Epidermal melanocyte (primary cell): ENCODE measurements around the gene SIAH3.

Experiments
- DNase-seq: peaks from one replicate; pipeline ENCODE4 v3.0.0; 2011; ENCODE audit warnings: low spot score; ENCODE audit not compliant: insufficient read length

The SIAH3 gene

DNA sequence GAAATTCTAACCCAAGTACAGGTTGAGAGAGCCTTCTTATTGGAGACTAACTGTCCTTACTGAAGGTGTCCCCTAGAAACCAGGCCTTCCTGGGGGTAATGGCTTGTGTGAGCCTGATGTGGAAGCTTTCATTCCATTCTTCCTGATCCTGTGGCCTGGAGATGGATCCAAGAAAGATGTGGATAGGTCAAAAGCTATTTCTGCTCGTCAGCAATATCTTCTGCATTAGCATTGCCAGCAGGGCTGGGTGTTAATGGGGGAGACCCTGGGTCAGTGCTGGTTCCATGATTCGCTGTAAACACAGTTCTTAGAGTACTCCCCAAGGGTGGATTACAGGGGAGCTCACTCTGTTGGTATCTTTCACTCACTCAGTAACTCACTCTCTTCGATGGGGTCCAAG lies 106.6 kb downstream of the SIAH3 start:
- no peak for DNase-seq

DNA sequence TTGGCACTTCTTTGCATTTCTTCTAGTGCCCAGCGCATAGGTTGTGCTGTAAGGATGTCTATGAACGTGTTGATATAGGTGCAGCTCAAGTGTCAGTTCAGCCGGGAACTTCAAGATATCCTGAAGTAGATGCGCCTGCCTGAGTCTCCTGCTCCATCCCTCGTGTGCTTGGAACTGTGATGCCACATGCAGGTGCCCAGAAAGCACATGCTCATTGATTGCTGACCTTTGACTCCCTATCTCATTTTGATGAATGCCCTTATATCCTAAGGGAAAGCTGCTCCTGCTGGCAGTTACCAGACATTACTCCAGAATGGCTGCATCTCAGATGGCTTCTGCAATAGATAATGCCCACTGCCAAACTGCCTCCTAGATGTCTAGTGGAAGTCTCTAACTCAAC lies 108.6 kb downstream of the SIAH3 start:
- DNase-seq, result no peak

DNA sequence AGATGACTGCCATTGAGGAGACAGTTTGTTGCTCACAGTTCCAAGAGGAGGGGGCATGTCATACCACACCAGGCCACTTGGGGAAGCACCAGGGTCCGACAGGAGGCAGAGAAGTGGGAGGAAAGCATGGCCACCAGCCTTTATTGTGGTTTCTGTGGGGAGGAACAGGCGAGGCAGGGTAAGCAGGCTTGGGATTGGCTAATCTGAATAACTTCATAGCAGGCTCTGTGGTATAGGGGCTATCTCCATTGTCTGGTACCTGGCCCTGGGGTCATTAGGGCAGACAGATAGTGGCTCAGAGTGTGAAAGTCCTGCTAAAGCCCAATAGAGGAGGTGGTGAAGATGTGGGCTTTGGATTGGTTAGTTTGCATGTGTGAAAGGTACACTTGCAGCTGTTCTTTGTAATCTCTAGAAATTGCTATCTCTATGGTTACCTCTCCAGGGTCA lies 114.0 kb downstream of the SIAH3 start:
- no peak for DNase-seq

DNA sequence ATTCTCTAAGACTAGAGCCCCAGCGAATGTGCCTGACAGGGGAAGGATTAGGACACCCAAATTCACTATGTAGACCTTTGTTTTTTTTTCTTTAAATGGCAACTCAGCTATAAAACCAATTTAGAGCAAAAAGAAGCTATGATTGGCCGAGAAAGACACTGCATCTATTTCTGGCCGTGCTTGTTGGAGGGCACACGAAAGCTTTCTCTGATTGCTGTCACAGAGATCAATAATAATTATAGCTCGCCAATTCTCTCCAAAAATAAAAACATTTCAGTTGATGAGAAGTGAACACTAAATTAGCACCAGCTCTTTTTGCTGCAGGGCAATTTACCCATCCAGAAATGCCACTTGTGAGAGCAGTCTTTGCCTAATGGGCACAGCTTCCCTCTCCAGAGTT lies 118.2 kb downstream of the SIAH3 start:
- no peak for DNase-seq

DNA sequence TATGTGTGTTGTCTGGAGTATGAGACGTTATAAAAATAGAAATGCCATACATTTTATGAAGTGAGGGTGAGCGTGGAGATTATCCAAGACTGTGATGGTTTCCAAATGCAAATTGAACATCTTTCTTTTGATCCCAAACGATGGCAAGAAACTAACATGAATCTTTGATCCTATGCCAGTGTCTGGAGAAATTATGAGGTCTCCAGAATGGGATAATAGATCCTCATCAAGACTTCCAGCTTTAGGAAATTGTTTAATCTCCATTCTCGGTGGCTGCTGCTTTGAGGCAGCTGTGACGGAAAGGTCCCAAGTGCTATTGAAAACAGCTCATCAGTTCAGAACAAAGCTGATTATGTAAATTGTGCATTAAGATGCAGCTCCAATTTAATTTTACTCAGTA lies 118.6 kb downstream of the SIAH3 start:
- DNase-seq, result no peak

DNA sequence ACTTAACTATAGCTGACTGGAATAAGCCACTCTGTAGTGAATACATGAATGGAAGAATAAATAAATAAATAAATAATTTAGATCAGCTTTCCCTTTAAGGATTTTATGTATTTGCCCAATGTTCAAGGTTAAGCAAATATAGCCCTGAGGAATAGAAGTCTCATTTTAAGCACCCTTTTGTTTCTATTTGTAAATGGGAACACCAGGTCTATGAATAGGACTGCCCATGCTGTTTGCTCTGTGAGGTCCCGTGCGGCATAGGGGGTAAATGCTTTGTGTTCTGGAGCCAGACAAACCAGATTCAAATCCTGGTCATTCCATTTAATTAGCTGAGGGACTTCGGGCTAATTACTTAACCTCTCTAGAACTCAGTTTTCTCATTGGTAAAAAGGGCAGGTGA lies 120.1 kb downstream of the SIAH3 start:
- DNase-seq, result no peak

DNA sequence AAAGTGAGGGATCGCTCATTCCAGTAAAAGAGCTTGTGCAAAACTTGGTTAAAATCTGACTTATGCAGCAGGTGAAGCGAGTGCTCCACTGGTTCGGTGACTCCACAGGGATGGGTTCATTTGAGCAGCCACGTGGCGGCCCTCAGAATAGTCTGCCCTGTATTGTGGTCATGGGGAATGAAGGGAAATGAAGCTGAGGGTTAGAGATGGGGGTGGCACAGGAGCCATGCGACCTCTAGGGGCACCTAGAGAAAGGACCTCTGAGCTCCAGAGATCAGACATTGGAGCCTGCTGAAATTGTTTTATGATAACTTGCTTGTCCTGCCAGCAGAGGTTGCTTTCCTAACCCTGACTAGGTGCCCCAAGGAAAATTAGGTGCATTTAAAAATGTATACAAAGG lies 122.8 kb downstream of the SIAH3 start:
- no peak for DNase-seq
